Umbilical cord (tissue), 2 donors: Measurements from ENCODE around the gene NATD1. TPM values are rescaled to one million over a fixed set of nuclear protein-coding genes. Genes with fewer than 3 reads are reported as not detected.

ENCODE experiments used
- DNase-seq: peaks from one replicate; pipeline ENCODE4 v3.0.0-alpha.2; 2015; ENCODE audit warnings: low spot score
- total RNA-seq: library from RNA; depleted of rRNA; stranded (reverse); fragments of >200 nt; gene quantifications from one replicate; pipeline ENCODE4 v1.2.3, GENCODE V29; 2014; ENCODE audit warnings: low replicate concordance; ENCODE audit not compliant: insufficient read depth

Gene NATD1
- total RNA-seq, 1 donor from 2014 or later = 4.6 TPM

DNA sequence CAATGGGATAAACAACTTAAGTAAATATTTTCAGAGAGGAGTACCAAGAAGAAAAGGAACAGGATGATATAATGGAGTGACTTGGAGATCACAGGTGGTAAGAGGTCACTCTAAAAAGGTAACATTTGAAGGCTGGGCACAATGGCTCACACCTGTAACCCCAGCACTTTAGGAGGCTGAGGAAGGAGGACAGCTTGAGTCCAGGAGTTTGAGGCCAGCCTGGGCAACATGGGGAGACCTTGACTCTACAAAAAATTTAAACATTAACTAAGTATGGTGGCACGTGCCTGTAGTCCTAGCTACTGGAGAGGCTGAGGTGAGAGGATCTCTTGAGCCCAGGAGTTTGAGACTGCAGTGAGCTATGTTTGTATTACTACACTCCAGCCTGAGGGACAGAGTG lies 35.9 kb downstream of the NATD1 start:
- DNase-seq = no peak

DNA sequence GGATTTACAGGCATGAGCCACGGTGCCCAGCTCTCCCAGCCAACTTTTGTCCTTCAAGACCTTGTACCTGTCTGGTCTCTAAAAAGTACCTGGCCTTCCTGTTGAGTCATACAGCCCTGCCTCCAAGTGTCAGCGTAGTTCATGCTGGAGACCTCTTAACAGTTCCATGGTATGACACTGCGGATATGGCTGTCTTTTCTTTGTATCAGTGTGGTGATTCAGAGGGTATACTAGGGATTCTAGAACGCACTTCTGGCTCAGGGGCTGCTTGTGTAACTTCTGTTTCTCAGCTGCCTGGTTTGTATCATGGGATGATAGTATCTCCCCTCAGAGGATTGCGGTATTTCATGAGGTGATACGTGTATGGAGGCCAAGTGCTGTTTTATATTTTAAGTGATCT lies 37.3 kb downstream of the NATD1 start:
- DNase-seq = peak; percentile 37

DNA sequence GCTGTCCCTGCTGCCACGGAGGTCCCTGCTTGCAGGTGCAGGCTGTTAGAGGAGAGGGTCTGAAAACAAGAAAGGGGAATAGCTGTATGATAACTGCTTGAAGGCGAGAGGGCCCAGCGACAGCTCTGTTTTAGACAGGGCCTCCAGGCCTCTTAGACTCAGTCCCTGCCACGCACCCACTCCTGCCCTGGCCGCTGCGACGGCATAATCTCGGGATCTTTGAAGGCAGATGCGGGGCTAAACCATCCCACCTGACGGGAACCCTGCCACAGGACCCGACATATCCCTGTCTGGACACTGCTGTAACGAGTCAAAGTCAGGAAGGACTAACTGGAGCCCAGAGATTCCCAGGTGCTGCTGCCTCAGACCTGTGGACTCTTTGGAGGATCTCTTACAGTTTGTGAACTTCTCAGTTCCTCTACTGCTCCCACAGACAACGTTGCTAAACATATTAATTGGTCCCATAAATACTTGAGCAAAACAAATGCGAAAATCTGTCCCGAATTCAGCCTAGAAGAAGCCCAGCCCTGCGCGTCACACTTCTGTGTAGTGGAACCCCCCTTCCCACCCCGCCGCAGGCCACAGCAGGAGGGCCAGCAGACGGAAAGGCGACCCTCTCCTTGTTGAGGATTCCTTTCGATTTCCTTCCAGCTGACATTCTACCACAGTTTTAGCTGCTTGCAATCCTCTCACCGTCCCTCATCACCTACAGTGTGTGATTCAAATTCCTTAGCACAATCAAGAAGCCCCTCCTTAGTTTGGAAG lies 38.3 kb downstream of the NATD1 start:
- no peak for DNase-seq

DNA sequence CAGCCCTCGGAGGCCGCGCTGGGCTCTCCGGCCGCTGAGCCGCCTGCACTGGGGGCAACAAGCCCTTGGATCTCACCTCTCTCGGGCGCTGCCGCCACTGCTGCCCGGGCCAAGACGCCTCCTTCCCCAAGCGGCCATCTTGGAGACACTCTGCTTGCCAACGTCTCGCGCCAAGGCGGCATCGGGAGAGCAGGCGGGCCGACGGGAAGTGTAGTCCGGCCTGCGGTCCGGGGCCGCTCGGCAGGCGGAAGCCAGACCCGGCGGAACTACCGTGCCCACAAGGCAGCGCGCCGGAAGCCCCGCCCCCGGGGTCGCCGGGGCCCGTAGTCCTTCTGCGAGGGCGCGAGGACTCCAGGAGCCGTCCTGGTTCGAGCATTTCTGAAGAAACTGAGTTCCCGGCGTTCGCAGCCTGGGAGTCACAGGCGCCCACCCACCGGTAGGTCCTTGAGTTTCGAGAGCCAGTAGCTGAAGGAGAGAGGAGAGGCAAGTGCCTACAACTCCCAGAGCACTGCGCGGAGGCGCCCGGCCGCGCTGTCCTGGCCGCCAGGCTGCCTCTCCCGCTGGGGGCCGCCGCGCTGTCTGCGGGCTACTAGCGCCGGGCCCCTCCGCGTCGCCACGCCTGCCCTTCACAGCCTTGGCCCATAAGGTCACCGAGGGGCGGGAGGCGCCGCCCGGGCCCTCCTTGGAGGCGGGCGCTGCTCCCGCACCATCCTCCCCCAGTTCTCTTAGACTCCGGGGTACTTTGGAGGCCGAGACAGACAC lies 39.0 kb downstream of the NATD1 start, which contains the start of gene TMEM11:
Gene TMEM11 (minus strand): TSS at position 147 of the 762 bp plus-strand sequence. CDS start 9 bp downstream, at position 138.
- DNase-seq = peak; percentile 98

DNA sequence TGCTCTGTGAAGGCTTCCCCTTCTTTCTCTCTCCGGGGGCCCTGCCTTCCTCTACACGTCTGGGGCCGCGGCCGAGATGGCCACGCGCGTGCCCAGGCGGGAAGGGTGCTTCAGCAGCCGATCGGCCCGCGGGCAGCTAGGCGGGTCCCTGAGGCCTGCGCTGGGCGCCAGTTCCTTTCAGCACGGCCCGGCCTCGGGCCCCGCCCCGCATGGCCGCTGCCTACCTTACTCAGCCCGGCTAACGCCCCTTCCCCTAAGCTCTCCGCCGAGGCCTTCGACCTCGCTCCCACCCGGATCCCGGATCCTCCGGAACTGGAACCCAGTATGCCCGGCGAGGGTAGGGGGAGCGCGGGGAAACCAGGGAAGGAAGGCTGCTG lies 39.6 kb downstream of the NATD1 start:
- no peak for DNase-seq

DNA sequence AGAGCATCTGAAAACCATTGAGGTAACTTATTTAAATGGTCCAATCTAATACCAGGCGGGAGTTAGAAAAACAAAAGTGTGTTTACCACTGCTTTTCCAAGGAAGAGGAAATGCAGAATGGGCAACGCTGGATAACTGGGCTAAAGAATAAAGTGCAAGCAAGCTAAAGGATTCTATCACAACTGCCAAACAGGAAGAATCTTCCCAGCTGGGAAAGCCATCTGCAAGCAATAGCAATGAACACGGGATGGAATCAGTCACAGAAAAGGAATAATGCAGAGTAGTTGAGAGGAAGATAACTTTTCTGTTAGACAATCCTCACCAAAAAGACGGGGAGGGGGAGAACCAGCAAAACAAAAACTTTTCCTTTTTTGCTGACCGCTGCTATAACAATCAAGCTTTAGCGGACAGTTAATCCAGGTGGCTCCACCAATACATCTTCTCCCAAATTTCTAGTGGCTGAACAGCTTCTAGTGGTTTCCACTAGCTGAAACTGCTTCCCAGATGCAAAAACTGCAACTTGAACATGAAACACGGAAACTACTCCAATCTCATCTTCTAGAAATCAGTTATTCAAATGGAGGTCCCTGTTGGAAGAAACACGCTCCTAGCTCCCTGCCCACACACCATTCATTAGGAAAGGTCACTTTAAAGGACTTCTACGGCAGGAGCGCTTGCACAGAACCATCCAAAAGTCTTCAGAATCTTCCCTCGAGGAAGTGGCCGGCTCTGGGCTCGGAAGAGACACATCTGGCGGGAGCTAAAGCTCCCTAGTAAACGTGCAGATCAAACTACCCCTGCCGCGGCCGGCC lies 40.2 kb downstream of the NATD1 start:
- peak; percentile 6 for DNase-seq

DNA sequence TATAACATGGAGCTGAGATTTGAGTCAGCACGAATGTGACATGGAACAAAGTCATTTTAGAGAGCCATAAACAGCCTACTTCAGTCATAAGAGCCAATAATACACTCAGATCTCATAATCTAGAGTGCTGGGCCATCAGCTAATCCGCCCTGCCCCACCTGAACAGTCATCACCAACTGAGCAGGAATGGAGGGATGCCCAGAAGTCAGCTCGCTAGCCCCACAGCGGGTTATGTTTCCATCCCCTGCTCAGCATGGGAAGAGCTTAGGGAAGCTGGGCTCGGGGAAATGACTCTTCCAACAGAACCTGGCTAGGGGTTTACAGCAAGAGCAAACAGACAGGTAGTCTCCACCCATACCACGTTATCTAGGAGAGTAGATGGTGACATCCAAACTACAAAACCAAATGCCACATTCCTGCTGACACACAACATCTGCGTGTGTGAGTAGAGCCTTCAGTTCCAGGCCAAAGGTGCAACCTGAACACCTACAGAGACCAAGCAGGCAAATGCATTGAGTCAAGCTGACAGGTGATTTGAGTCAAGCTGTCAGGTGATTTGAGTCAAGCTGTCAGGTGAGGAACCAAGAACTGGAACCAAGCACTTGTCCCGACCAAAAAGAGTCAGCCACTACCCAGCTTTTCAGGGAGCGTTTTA lies 41.3 kb downstream of the NATD1 start:
- DNase-seq = no peak

DNA sequence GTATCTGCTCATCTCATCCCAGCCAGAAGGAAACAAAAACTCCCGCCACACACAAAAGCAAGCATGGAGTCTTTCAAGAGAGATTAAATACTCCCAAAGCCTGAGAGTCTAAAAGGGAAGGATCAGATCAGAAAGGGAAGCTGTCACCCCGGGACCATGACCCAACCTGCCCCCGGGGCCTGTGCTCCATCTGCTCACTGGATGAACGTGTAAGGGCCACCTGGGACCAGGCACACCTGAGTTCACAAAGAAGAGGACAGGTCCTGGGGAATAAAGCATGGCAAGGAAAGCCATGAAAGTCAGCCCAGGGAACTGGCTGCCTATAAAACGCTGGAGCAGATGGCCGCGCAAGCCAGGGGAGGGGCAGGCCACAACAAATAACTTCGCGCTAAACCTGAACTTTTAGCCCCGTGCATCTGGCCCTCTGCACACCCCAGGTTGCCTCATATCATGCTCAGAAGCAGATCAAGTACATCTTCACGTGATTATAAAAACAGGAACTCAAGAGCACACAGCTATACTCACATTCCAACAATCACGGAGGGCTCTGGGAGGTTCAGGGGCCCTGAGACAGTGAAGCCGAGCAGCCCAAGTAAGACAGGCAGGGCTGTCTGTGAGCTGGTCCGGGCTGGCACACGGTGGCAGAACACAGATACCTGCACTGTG lies 42.7 kb downstream of the NATD1 start:
- no peak for DNase-seq

DNA sequence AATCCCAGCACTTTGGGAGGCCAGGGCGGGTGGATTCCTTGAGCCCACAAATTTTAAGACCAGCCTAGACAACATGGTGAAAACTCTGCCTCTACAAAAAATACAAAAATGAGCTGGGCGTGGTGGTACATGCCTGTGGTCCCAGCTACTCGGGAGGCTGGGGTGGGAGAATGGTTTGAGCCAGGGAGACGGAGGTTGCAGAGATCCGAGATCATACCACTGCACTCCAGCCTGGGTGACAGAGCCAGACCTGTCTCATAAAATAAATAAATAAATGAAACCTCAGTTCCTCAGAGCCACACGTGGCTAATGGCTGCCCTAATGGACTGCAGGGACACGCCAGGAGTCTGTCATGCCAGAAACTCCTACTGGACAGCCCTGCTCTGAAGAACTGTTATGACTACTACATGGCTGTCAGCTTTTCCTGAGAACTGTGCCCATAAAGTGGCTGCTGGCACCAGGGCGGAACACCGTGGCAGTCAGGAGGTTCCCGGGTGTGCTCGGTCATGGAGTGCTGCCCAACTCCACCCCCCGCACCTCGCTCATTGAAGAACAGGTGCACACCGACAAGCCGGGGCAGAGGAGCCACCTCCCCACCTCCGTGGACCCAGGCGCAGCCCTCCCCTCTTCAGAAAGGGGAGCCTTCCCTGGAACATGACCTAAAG lies 43.6 kb downstream of the NATD1 start:
- no peak for DNase-seq

DNA sequence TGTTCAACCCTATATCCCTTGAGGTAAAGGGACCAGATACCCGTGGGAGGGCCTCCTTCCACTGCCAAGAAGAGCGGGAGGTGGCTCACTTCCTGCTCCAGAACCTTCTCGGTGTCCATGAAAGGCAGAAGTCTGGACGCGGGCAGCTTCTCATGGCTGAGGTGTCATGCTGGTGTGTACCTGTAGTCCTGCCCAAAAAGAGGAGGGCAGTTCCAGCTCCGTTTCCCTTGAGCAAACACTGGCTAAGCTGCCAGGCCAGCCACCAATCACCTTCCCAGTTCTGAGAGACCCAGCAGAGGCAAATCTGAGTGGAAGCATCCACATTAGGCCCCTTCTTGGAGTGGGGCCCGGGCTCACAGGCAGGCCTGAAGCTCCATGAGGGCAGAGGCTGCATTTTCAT lies 44.9 kb downstream of the NATD1 start:
- no peak for DNase-seq

DNA sequence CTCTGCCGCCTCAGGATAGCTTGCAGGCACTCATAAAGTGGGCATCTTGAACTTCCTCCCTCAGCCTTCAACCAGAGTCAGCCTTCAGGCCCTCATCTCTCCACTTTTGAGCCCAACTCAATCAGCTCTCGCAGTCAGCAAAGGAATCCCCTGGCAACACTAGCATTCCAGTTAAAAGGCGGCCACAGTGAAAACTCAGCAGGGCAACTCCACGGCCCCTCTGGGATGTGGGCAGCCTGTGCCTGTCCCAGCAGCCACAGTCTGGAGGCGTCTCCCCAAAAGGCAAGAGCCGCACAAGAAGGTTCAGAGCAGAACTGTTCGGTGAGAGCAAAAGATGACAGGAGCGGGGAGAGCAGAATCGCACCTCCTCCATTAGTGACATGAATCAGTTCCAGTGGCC lies 48.3 kb downstream of the NATD1 start:
- DNase-seq = no peak

DNA sequence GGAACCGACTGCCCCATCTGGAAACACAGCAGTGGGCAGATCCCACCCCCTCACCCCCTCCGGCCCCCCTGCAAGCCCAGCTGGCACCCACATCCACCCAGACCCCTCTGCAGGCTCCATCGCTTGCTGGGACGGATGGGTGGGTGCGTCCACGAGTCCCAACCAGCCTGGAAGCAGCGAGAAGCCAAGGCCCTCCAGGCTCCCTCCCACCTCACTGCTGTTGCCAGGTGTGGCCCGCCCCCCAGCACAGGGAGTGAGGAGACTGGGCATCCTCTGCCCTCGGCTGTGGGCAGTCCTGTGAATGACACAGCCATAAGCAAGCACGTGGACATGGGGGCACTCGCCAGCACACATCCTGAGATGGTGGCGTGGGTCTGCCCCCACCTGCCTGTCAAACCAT lies 50.7 kb downstream of the NATD1 start:
- no peak for DNase-seq

DNA sequence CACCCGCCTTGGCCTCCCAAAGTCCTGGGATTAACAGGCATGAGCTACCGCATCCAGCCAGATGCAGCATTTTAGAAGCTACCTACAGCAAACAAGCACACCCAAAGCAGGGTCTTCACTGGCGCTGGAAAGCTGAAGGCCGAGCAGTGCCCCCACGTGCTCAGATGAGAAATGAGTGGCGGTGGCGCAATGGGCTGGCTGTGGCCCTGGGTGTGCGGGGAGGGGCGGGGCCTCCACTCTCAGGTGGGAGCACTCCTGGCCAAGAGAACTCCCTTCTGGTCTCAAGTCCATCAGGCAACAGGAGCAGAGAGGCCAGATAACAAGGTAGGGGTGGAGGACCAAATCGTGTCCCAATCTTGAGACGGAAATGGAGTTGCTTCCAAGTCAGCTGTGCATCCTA lies 51.3 kb downstream of the NATD1 start:
- DNase-seq = no peak

DNA sequence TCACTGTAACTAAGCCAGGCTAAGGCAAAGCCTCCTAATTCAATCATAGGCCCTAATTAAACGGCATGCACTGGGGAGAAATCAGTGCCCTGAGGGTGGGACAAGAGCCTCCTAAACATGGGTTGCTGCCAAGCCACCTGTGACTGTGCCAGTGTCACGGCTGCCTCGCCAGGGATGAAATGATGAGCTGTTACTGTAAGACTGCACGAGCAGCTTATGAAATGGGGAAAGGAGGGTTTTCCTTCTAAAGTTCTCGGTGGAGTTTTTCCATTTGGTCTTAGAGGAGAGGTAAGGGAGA lies 52.0 kb downstream of the NATD1 start:
- DNase-seq = no peak

DNA sequence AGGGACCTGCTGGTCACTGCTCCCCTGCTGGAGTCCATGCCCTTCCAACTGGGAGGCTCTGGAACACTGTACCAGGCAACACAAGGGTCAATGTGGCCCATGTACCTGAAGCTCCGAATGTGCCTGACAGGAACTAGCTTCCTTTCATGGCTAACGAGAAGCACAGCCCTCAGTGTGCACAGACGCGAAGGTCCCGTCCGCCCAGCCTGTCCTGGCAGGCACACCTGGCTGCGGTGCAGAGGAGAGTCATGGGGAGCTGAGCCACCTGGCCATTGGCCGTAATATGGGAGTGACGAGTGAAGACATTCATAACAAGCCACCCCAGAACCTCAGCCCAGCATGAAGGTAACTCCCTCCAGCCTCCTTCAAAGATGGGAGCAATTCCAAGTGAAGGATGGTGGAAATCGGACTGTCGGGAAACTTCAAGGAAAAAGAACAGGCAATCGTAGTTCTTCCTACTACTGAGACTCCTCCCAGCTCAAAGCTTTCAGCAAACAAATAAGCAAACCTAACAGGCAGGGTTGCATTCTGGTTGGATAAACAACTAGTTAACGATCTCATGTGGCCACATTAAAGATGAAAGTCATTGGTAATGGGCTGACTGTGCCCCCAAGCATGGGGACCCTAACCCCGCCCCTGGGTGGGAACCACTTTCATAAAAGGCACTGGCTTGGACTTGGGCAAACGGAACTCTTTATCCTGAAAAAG lies 52.5 kb downstream of the NATD1 start:
- no peak for DNase-seq

DNA sequence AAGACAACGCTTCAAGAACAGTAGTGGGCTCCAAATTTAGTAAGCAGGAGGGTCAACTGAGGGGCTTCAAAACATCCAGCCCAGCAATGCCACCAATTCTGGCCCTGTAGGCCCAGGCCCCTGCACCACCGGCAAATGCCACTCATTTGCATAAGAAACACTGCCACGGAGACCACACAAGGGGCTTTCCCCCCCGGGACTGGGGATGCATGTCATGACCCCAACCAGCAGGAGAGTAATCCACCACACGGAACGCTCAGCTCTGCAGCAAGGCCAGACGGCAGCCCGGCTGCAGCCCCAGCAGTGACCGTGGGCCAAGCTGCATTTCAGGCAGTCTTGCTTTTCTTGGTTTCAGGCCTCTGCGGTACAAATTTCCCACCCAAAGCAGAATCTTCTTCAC lies 53.4 kb downstream of the NATD1 start:
- DNase-seq = no peak

DNA sequence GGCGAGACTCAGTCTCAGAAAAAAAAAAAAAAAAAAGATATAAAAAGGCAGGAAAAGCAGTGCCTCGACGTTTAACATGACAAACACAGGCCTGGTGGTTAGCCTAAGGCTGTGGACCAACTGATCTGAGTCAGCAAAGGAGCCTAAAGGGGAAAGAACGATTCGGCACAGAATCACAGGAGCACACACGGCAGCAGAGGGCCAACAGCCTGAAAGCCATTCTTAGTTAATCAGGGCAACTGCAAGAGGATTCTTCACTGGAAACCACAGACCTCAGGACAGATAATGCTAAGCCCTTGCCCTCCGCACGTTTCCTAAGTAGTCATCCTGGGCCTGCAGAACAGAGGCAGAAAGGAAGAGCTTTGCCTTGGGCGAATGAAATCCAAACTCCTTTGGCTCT lies 53.9 kb downstream of the NATD1 start:
- DNase-seq = peak; percentile 33

DNA sequence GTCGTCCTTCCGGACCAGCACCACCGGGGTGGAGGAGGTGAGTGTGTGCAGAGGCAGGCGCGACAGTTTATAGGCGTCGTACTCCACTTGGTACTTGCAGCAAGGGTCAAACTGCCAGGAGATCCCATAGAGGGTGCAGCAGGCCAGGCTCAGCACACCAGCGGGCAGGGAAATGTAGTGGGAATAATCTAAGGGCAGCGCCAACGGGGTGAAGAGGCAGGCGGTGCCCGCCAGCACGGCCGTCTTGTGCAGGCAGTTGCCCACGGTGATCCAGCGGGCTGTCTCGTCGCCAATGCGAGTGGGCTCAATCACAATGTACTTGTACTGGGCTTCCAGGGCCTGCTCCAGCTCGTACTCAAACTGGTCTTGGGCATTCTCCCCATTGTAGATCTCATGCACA lies 54.8 kb downstream of the NATD1 start:
- no peak for DNase-seq

DNA sequence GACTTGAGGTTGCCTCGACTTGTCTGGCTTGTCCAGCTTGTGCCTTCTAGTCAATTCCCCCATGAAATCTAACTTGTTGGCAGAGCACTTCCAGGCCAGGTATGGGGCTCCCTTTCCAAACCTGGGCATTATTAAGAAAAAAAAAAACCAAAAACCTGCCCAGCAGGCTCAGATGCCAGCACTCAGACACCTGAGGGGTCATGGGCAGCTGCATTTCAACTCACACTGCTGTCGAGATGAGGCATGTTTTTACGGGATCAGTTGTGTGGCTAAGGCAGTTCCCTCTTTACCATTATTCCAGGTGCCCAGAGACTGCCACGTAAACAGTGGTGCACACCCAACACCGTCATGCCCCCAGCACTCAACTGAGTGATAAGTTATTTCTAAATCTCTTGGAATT lies 57.1 kb downstream of the NATD1 start:
- no peak for DNase-seq

DNA sequence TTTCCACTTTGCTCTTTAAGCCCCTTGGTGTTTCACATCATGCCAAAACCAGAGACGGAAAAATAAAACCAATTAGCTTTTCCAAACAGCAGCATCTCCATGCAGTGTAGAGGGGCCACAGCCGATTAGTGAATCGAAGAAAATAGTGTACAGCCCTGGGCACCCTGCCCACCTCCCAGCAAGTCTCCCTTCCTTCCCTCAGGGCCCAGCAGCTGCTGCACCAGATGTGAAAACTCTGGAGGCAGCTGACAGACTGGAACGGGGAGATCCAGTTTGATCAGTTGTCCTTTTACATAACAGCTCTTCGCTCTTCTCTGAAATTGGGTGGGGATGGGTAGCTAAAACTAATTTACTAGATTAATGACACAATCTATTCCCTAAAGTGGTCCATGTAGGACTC lies 58.5 kb downstream of the NATD1 start:
- DNase-seq = no peak
